ENCODE results near the gene MYO19.
A peak's percentile ranks its signal among the peaks of the same experiment; 100 is the strongest.

MYO19 gene

DNA sequence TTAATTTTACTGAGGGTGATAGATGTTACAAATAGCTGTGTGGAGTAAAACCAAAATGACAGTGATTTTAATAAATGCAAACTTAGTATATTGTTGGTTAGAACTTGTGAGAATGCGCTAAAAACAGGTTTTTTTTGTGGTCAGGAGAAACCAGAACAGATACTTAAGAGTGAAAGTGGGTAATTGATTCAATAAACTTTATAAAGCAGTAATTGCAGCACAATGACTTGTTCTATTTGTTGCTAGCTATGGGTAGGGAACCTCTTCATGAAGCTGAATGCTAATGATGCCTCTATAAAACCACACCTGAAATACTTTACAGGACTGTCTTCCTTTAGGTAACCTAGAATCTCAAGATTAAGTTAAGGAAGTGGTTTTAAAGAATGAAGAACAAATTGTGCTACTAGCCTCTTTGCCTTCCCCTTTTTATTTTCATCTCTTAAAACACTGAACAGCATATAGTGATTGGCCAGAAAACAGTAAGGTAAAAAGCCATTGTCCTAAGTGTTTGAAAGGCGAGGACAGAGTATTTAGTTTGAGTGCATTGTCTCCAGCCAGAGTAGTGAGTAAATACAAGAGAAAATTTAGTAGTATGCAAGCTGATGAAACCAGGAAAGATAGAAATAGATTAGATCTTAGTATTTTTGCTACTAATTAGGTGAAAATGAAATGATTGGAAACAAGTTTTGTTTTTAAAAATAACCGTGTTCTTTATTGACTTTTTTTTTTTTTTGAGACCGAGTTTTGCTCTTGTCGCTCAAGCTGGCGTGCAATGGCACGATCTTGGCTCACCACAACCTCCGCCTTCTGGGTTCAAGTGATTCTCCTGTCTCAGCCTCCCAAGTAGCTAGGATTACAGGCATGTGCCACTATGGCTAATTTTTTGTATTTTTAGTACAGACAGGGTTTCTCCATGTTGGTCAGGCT lies 16.1 kb upstream of the MYO19 start:
- DNase-seq (ENCODE audit: low read depth), result no peak
- no peak overlapping the region for H3K4me3 ChIP-seq (ENCODE audit: low read length)

DNA sequence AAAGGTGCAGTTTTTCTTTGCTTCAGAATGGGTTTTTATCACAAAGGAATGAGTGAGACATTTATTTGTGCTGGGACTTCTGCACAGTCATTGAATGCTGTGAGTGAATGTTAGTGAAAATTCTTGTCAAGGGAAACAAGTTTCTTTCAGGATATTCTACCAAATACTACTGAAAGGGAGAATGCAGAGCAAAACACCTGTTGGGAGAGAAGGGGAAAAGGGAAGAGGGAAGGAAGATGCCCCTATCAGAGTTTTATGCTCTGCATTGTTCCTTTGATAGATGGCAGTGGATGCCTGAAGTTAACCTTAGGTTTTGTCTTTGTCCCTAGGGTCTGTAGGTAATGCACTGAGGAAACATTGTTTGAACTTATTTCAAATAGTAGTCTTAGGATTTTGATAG lies 13.1 kb upstream of the MYO19 start:
- no peak overlapping the region for H3K4me3 ChIP-seq (ENCODE audit: low read length)
- no peak for DNase-seq (ENCODE audit: low read depth)
- TF ChIP-seq, protein P1, sequence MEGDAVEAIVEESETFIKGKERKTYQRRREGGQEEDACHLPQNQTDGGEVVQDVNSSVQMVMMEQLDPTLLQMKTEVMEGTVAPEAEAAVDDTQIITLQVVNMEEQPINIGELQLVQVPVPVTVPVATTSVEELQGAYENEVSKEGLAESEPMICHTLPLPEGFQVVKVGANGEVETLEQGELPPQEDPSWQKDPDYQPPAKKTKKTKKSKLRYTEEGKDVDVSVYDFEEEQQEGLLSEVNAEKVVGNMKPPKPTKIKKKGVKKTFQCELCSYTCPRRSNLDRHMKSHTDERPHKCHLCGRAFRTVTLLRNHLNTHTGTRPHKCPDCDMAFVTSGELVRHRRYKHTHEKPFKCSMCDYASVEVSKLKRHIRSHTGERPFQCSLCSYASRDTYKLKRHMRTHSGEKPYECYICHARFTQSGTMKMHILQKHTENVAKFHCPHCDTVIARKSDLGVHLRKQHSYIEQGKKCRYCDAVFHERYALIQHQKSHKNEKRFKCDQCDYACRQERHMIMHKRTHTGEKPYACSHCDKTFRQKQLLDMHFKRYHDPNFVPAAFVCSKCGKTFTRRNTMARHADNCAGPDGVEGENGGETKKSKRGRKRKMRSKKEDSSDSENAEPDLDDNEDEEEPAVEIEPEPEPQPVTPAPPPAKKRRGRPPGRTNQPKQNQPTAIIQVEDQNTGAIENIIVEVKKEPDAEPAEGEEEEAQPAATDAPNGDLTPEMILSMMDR (conservative IDR thresholded peaks at IDR 0.05; ENCODE audit: low read depth, low read length), result no peak

More for the DNA sequence above, 16.1 kb upstream of the MYO19 start:
- TF ChIP-seq, protein P1 (conservative IDR thresholded peaks at IDR 0.05; ENCODE audit: low read depth, low read length), result no peak

DNA sequence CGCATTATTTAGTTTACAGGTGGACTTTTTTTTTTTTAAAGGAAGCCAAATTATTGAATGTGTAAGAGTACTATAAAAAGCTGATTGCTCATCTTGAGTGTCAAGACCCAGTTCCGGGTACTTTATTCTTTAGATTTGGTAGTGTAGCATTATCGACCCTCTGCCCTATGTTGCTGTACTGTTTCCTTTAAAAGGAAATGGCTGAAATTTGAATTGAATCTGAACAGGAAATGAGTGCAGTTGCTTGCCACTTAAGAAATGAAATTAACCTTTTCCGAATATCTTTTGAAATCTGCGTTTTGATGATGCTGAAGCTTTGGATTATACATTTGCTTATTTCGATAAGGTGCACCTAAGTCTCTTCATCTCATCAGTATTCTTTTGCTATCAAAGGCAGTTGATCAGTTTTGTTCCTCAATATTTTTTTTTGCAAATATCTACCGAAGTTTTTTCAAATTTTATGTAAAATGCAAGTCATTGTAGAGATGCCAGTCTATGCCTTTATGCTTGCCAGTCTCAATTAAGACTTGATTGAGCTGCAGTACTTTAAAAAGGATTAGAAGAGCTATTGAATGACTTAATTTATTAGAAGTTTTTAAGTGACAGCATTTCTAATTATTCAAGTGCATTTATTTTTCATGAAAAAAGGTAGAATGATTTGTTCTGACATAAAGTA lies 11.9 kb upstream of the MYO19 start:
- no peak for DNase-seq (ENCODE audit: low read depth)
- TF ChIP-seq, protein P1 (conservative IDR thresholded peaks at IDR 0.05; ENCODE audit: low read depth, low read length), result no peak
- peak overlapping the region; percentile 94 for H3K4me3 ChIP-seq (ENCODE audit: low read length)

DNA sequence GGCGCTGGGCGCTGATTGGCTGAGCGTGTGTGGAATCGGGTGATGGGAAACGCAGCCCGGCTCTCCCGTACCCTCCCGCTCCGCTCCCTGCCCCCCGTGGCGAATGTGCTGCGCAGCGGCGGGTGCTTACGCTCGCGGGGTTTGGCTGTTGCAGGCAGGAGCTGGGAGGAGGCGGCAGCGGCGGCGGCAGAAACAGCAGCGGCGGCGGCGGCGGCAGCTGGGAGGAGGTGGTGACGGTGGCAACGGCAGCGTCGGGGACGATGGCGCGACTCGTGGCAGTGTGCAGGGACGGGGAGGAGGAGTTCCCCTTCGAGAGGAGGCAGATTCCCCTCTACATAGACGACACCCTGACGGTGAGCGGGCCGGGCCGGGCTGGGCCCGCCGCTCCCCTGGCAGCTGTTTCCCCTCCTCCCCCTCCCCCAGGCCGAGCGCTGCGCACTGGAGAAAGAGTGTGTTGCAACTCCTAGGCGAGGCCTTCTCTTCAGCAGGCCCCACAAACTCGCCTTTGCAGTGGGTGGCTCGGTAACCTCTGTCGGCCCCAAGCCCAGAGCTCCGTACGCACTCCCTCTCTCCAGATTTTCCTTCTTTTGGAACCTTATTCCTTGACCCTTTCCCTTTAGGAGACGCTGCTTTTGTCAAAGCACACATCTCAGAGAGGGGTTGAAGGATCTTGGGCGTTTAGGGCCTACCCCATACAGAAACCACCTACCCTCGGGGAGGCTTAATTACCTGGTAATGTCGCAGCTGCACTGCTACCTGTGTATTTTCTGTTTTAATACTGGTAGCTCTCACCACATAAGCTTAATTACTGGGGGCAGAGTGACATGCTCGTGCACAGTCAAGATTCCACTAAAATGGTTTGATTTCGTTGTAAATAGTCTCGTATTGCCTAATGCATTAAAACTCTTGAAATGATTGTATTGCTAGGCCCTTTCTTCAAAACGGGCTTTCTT lies 11.1 kb upstream of the MYO19 start:
- DNase-seq (ENCODE audit: low read depth), result peak; percentile 94
- TF ChIP-seq, protein P1 (conservative IDR thresholded peaks at IDR 0.05; ENCODE audit: low read depth, low read length), result peak; percentile 1
- H3K4me3 ChIP-seq (ENCODE audit: low read length), result peak overlapping the region; percentile 94

DNA sequence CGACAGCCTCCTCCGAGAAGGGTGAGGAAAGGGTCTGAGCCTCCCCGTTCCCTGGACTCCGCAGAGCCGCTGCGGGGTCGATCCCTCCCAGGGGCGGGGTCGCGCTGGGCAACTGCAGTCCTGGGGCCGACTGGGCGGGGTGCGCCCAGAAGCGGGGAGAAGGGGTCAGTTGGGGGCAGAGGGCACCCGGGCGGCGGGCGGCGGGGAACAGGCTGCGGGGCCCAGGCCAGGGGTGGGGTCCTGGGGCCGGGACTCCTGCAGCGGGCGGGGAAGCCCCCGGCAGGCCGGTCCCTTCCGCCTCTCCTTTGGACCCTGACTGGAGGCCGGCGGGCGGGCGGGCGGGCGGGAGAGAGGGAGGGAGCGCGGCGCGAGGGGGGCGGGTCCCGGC lies 10.4 kb upstream of the MYO19 start:
- no peak for DNase-seq (ENCODE audit: low read depth)
- H3K4me3 ChIP-seq (ENCODE audit: low read length), result peak overlapping the region; percentile 94
- TF ChIP-seq, protein P1 (conservative IDR thresholded peaks at IDR 0.05; ENCODE audit: low read depth, low read length), result no peak

DNA sequence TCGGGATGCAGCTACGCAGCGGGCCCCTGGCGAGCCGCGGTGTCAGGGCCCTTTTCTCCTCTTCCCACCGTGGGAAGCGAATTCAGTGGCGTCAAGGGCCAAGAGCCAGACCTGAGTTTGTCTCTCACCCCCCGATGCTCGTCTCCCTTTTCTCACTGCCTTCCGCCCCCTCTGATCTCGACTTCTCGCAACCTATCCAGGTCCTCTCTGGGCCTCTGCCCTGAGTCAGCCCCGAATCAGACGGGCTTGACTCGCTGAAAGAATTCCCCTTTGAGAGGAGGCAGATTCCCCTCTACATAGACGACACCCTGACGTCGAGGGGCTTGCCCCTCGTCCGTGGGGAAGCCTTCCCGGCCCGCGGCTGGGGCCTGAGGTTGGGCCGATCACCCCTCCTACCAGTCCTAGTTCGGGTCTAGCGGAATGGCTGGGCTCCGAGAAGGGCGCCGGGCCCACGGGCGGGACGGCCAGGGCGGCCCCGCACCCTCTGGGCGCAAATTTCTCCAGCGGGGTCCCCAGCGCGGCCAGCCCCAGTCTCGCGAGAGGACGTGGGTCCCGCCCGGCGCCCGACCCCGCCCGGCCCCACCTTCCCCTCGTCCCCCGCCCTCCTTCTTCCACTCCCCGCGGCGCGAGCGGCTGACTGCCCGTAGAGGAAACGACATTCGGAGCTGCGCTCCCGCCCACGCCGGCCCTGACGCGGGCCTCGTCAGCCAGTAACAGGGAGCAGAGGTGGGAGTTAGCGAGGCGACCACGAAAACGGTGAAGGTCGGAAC lies 9.8 kb upstream of the MYO19 start, which contains the start of gene GGNBP2:
Gene GGNBP2 (plus strand): TSS at position 613 of the 770 bp plus-strand sequence. CDS start 806 bp downstream, outside the sequence.
- peak within 1 kb of the TSS; percentile 94 for H3K4me3 ChIP-seq (ENCODE audit: low read length)
- DNase-seq (ENCODE audit: low read depth), result peak; percentile 56
- TF ChIP-seq, protein P1 (conservative IDR thresholded peaks at IDR 0.05; ENCODE audit: low read depth, low read length), result no peak
